Heart right ventricle (tissue), 16 donors: ENCODE data around the gene GPALPP1. TPM values are rescaled to one million over a fixed set of nuclear protein-coding genes. Genes with fewer than 3 reads are reported as not detected.

Experiments used
- ATAC-seq, 8 donors: fragments of 200-7000 bp; cut with Tn5 transposase; one replicate each; pipeline ENCODE4 v1.9.1; 2020; ENCODE audit warnings: mild to moderate bottlenecking in 8 of 8, moderate library complexity in 8 of 8, moderate number of reproducible peaks in 1 of 8
- DNase-seq, 2 donors: peaks; one replicate each; pipeline ENCODE4 v3.0.0-alpha.2; 2020
- H3K27ac ChIP-seq, 10 donors: fragments of 200-600 bp; sonication (generic) in 2 of 10; one replicate each; pipeline versions ENCODE4 v1.5.0 to v1.8.0; 2020 to 2022; ENCODE audit warnings: mild to moderate bottlenecking in 3 of 10
- H3K27me3 ChIP-seq, 7 donors: fragments of 200-600 bp; one replicate each; pipeline ENCODE4 v1.8.0; 2021 to 2022; ENCODE audit warnings: mild to moderate bottlenecking in 2 of 7
- H3K36me3 ChIP-seq, 9 donors: fragments of 200-600 bp; sonication (generic) in 1 of 9; one replicate each; pipeline versions ENCODE4 v1.5.0 to v1.8.0; 2020 to 2022; ENCODE audit warnings: mild to moderate bottlenecking in 2 of 9
- H3K4me1 ChIP-seq, 9 donors: fragments of 200-600 bp; sonication (generic) in 1 of 9; one replicate each; pipeline versions ENCODE4 v1.5.0 to v1.8.0; 2020 to 2022; ENCODE audit warnings: mild to moderate bottlenecking in 4 of 9
- H3K4me3 ChIP-seq, 10 donors: fragments of 200-600 bp; sonication (generic) in 2 of 10; one replicate each; pipeline versions ENCODE4 v1.5.0 to v1.8.0; 2020 to 2022; ENCODE audit warnings: mild to moderate bottlenecking in 7 of 10, moderate library complexity in 2 of 10
- H3K9me3 ChIP-seq, 11 donors: fragments of 200-600 bp in 10 of 11; sonication (generic) in 2 of 11; one replicate each; pipeline versions ENCODE4 v1.5.0 to v1.8.0; 2013 to 2022; ENCODE audit warnings: mild to moderate bottlenecking in 2 of 11, control low read depth in 1 of 11, moderate library complexity in 1 of 11
- CTCF ChIP-seq, 9 donors: fragments of 200-600 bp; sonication (generic) in 2 of 9; IDR thresholded peaks; one replicate each; pipeline versions ENCODE4 v1.5.0 to v1.8.0; 2021 to 2022; ENCODE audit warnings: antibody characterized with exemption in 9 of 9, mild to moderate bottlenecking in 5 of 9, moderate library complexity in 1 of 9
- WGBS, 2 donors: extraction: QIAGEN DNeasy Blood & Tissue Kit; methylation state at CpG; one replicate each; pipeline ENCODE4 v1.1.7; 2013; ENCODE audit warnings: inconsistent platforms in 1 of 2; 5-methylcytosine and 5-hydroxymethylcytosine counted together
- intact Hi-C, 10 donors: fragments of 100-400 bp; cut with DNase I; formaldehyde crosslinking; loops; one replicate each; pipeline versions ENCODE4 v1.11.1 to v1.14.2; 2022
- polyA plus RNA-seq, 2 donors: library from polyadenylated mRNA; stranded (reverse); fragments of 200-250 nt; gene quantifications; one replicate each; pipeline ENCODE4 v1.2.3, GENCODE V29; 2013
- total RNA-seq, 10 donors: library from RNA; stranded (reverse); fragmentation: NEBNext Ultra II Directional in 3 of 10; extraction: Animal tissue kit (Norgen Biotek cat#: 25700) in 3 of 10; gene quantifications; one replicate each; pipeline versions ENCODE4 v1.2.1 to v1.2.4, GENCODE V29; 2021 to 2023
- donor health status: Arrhythmogenic right ventricular cardiomyopathy.
- donor health status: ischemic (EF 13 %, LVEDD 7.1; RV severe dilation, severe dysfunction).
- donor health status: healthy with polysubstance abuse.
- donor health status: DM: no; HTN: yes; CAD: no.
- donor health status: DM: no; HTN: no; CAD: no.
- donor health status: ischemic (EF 25% LVEDD 6.9; RV normal size, moderate dysfunction).
- donor health status: ischemic (EF 25% LVEDD 5.7; RV mildly dilated, moderate dysfunction).
- donor health status: healthy.
- donor health status: DM: yes; HTN: yes; CAD: no.
- donor health status: Ischemic cardiomyopathy.
- donor health status: ischemic (EF 35%, LVEDD 5.7; RV mildly dilated, moderate dysfunction).
- donor health status: nonischemic (EF 11% LVEDD 7.7; RV severe dilation, severe dysfunction).
- donor health status: DM: yes; HTN: yes; CAD: no.
- donor health status: PGD.
- donor health status: ischemic (EF 29% LVEDD 5.4; RV normal size, mild dysfunction).
- donor health status: nonischemic (EF 23%, LVEDD 6.1; RV moderate dilation, normal function).

GPALPP1 gene
- total and polyA plus RNA-seq, 12 donors = 5.7 to 16.5 (median 12.2) TPM

DNA sequence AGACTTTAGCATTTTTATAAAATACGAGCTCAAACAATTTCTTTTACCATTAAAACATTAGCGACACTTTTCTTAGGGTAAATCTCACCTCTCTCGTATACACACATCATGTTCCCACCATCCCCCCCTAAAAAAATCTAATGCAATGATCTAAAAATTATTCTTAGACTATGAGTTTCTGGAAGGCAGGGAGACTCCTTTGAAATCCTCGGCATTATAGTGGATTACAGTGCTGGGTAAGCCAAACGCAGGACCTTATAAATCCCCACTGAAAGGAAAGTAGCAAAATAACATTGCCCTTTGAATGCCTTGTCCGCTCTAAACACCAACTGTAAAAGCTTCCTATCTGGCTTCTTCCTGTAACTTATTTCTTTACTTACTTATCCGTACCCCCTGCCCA lies 35.1 kb upstream of the GPALPP1 start:
- Histone ChIP-seq H3K36me3 (peaks cover 0 to 22% (median 3%) of the 10 kb centered on the region in 9 donors), H3K4me3 (no peak overlapping the region), H3K9me3 (no peaks in the 10 kb centered on the region), H3K27me3 (no peaks in the 10 kb centered on the region), H3K4me1 (no peaks in the 10 kb centered on the region), H3K27ac (no peak overlapping the region)
- intact Hi-C loops = no loop called here
- no peak for DNase-seq
- 96 to 97% methylated on average over 7 of the region's 7 CpGs for whole genome bisulfite sequencing, 2 donors
- ATAC-seq = no peak
- no peak for TF ChIP-seq CTCF (IDR thresholded peaks at IDR 0.05)

DNA sequence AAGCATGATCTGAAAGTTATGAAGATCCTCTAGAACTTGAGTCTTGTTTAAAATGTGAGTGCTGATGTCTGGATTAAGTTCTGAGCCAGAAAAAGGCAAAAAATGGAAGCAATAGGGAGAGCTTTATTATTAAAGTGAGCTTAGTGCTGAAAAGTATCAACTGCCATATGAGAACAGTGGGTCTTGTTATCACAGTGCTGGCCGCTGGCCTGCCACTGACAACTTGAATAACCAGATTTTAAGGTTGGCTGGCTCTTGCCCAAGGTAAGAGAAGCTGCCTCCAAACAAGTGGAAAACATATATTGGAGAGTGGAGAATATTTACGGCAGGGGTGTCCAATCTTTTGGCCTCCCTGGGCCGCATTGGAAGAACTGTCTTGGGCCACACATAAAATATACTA lies 33.9 kb upstream of the GPALPP1 start:
- Histone ChIP-seq H3K36me3 (peaks cover 0 to 32% (median 0%) of the 10 kb centered on the region in 9 donors), H3K27ac (no peak overlapping the region), H3K4me1 (no peaks in the 10 kb centered on the region), H3K9me3 (no peaks in the 10 kb centered on the region), H3K27me3 (no peaks in the 10 kb centered on the region), H3K4me3 (no peak overlapping the region)
- ATAC-seq (peak in 3 of 8 donors; percentile 35 to 64 (median 57)), DNase-seq (no peak)
- TF ChIP-seq CTCF (IDR thresholded peaks at IDR 0.05) = no peak
- 65 to 68% methylated on average over 3 of the region's 3 CpGs for WGBS, 2 donors
- intact Hi-C loops = no loop called here

- Histone ChIP-seq H3K9me3 (peaks cover 0 to 23% (median 13%) of the 10 kb centered on the region in 11 donors), H3K27me3 (no peaks in the 10 kb centered on the region), H3K4me1 (no peaks in the 10 kb centered on the region), H3K27ac (no peak overlapping the region), H3K4me3 (no peak overlapping the region), H3K36me3 (peaks cover 0 to 86% (median 26%) of the 10 kb centered on the region in 9 donors)
- no peak for ATAC-seq
- DNase-seq = no peak
- no peak for TF ChIP-seq CTCF (IDR thresholded peaks at IDR 0.05)
- WGBS, 2 donors = 97 to 99% methylated on average over 2 of the region's 2 CpGs
- intact Hi-C loops = no loop called here
Observed at GRCh38 chr13:44961997-44962396, 27.3 kb upstream of the GPALPP1 start.

- peaks cover 0 to 6% (median 0%) of the 10 kb centered on the region in 11 donors for H3K9me3 ChIP-seq
- intact Hi-C loops = loop anchor here in 6 of 10 donors (2.0 to 5.0 kb wide), 4 partner anchors 23 to 486 kb away; no protein-coding TSS in a partner anchor
- no peaks in the 10 kb centered on the region for H3K27me3 ChIP-seq
- 52 to 61% methylated on average over 3 of the region's 3 CpGs for WGBS, 2 donors
- TF ChIP-seq CTCF (IDR thresholded peaks at IDR 0.05) = peak in 2 of 9 donors; percentile 14 to 28
- no peak for ATAC-seq
- no peak overlapping the region for H3K4me3 ChIP-seq
- peaks cover 0 to 13% (median 4%) of the 10 kb centered on the region in 9 donors for H3K4me1 ChIP-seq
- DNase-seq = no peak
- H3K36me3 ChIP-seq = peaks cover 0 to 55% (median 12%) of the 10 kb centered on the region in 9 donors
- H3K27ac ChIP-seq = no peak overlapping the region
Observed at GRCh38 chr13:44967704-44968433, 21.5 kb upstream of the GPALPP1 start.
